HepG2 (cell line): Measurements from ENCODE around the gene METTL27. TPM values are rescaled to one million over a fixed set of nuclear protein-coding genes. Genes with fewer than 3 reads are reported as not detected.

Source experiments
- ATAC-seq: fragments of 200-7000 bp; cut with Tn5 transposase; 3 replicates; pipeline ENCODE4 v1.9.1; 2020; ENCODE audit warnings: mild to moderate bottlenecking, moderate library complexity
- BruUV-seq: library from RNA; stranded (reverse); fragments of 400-500 nt; replicated peaks from 2 replicates; lab custom pipeline; 2021; lab: Mats Ljungman, UMichigan
- CTCF ChIA-PET: fragments of 300-600 bp; formaldehyde crosslinking; extraction: SDS; loops from one replicate; lab custom pipeline; 2021; ENCODE audit warnings: low total read pairs, inconsistent platforms, low intra/inter-chr PET ratio; lab: Yijun Ruan, JAX
- POLR2A ChIA-PET: fragments of 350-600 bp; sonication (Branson Sonifier 250); formaldehyde crosslinking; loops from one replicate; lab custom pipeline; 2020; ENCODE audit warnings: antibody characterized with exemption, inconsistent platforms; lab: Yijun Ruan, JAX
- DNase-seq: peaks from one replicate; pipeline ENCODE4 v3.0.0-alpha.2; 2015; ENCODE audit warnings: low spot score
- FAIRE-seq: peaks from 3 replicates; lab custom pipeline; 2011; peaks lifted over from hg19 to GRCh38; lab: Jason Lieb, UNC
- H2AFZ ChIP-seq: one replicate; pipeline ENCODE4 v1.6.1; 2011; ENCODE audit warnings: low read length, inconsistent platforms
- H3K27ac ChIP-seq: fragments of 300-600 bp; 3 replicates; pipeline ENCODE4 v1.8.0; 2011; ENCODE audit warnings: mixed run types, mild to moderate bottlenecking, mixed read lengths, low read length, inconsistent platforms; ENCODE audit not compliant: insufficient read depth; ENCODE audit errors: extremely low read length
- H3K27me3 ChIP-seq, 2 experiments: fragments of 200-600 bp in 1 of 2; 2 replicates in 1 of 2; 3 replicates in 1 of 2; pipeline versions ENCODE4 v1.6.0 to v1.8.0; 2011; ENCODE audit warnings: low read length in 2 of 2, mild to moderate bottlenecking in 2 of 2, moderate library complexity in 2 of 2, inconsistent platforms in 1 of 2; ENCODE audit not compliant: insufficient read depth in 2 of 2, control insufficient read depth in 1 of 2
- H3K36me3 ChIP-seq, 2 experiments: fragments of 200-600 bp in 1 of 2; replicated peaks in 1 of 2; 2 replicates in 1 of 2; 3 replicates in 1 of 2; pipeline versions ENCODE4 v1.5.1 to v1.8.0; 2011; ENCODE audit warnings: low read length in 2 of 2, inconsistent platforms in 1 of 2; ENCODE audit not compliant: insufficient read depth in 2 of 2, control insufficient read depth in 1 of 2
- H3K4me1 ChIP-seq: 2 replicates; pipeline ENCODE4 v1.5.1; 2012; ENCODE audit warnings: low read length, inconsistent platforms; ENCODE audit not compliant: insufficient read depth
- H3K4me2 ChIP-seq: 2 replicates; pipeline ENCODE4 v1.6.0; 2011; ENCODE audit warnings: low read depth, low read length, inconsistent platforms
- H3K4me3 ChIP-seq, 3 experiments: fragments of 200-600 bp in 1 of 3; sonication (generic), shearing (Covaris generic) in 1 of 3; replicated peaks in 1 of 3; 2 replicates each; pipeline ENCODE4 v1.5.1; 2011 to 2016; ENCODE audit warnings: low read length in 3 of 3, inconsistent platforms in 2 of 3, low read depth in 2 of 3, mild to moderate bottlenecking in 2 of 3, control low read depth in 1 of 3, mixed read lengths in 1 of 3; ENCODE audit not compliant: insufficient read depth in 1 of 3
- H3K79me2 ChIP-seq: one replicate; pipeline ENCODE4 v1.6.1; 2011; ENCODE audit warnings: low read length, inconsistent platforms; ENCODE audit not compliant: insufficient read depth
- H3K9ac ChIP-seq: 2 replicates; pipeline ENCODE4 v1.6.0; 2011; ENCODE audit warnings: mild to moderate bottlenecking, low read depth, low read length, inconsistent platforms; ENCODE audit not compliant: insufficient read depth
- H3K9me3 ChIP-seq: 2 replicates; pipeline ENCODE4 v1.5.1; 2012; ENCODE audit warnings: mild to moderate bottlenecking, low read length
- H4K20me1 ChIP-seq: 2 replicates; pipeline ENCODE4 v1.6.0; 2011; ENCODE audit warnings: inconsistent platforms, mild to moderate bottlenecking, low read length, moderate library complexity; ENCODE audit not compliant: insufficient read depth
- ETV5 ChIP-seq: IDR thresholded peaks from 2 replicates; pipeline ENCODE4 v1.6.1; 2018; ENCODE audit warnings: missing biosample characterization, missing genetic modification reagents, inconsistent platforms, borderline replicate concordance
- HDAC1 ChIP-seq: sonication (generic); formaldehyde crosslinking; IDR thresholded peaks from 2 replicates; pipeline ENCODE4 v1.5.1; 2020; ENCODE audit warnings: mild to moderate bottlenecking, missing genetic modification reagents
- SP2 ChIP-seq: sonication (generic); formaldehyde crosslinking; IDR thresholded peaks from 2 replicates; pipeline ENCODE4 v1.5.1; 2020; ENCODE audit warnings: mild to moderate bottlenecking, missing genetic modification reagents
- ZNF414 ChIP-seq: sonication (generic); formaldehyde crosslinking; IDR thresholded peaks from 2 replicates; pipeline ENCODE4 v1.5.0; 2020; ENCODE audit warnings: missing genetic modification reagents
- ZNF569 ChIP-seq: sonication (generic); formaldehyde crosslinking; IDR thresholded peaks from 2 replicates; pipeline ENCODE4 v1.5.0; 2020; ENCODE audit warnings: mild to moderate bottlenecking, missing genetic modification reagents, moderate library complexity, borderline replicate concordance
- ZNF614 ChIP-seq: IDR thresholded peaks from 2 replicates; pipeline ENCODE4 v1.6.1; 2018; ENCODE audit warnings: missing biosample characterization, missing genetic modification reagents, inconsistent platforms, borderline replicate concordance
- WGBS: methylation state at CpG from one replicate; pipeline ENCODE4 v1.1.6; 2017; ENCODE audit warnings: low lambda C conversion rate; 5-methylcytosine and 5-hydroxymethylcytosine counted together
- in situ Hi-C: cut with HindIII; loops from 2 replicates; pipeline ENCODE4 v1.10.0; 2017; ENCODE audit warnings: low pct_unique_long_range_greater_than_20kb; ENCODE audit not compliant: extremely low pct_ligation_motif_present
- intact Hi-C: fragments of 100-400 bp; cut with micrococcal nuclease; formaldehyde crosslinking; loops from one replicate; pipeline ENCODE4 v1.10.0; 2022; ENCODE audit not compliant: unreplicated experiment
- polyA plus RNA-seq, 8 experiments: library from polyadenylated mRNA; depleted of rRNA in 3 of 8; stranded (reverse) in 7 of 8; unstranded in 1 of 8; fragments of >200 nt; fragmentation: Illumina TruSeq in 4 of 8; extraction: Trizol in 4 of 8; gene quantifications; 2 replicates each; pipeline versions ENCODE4 v1.2.1 to v1.2.3, GENCODE V29; 2011 to 2016; ENCODE audit warnings: low read depth in 4 of 8, missing spikeins in 1 of 8, mixed read lengths in 1 of 8; ENCODE audit not compliant: insufficient read depth in 1 of 8
- total RNA-seq, 5 experiments: library from RNA; depleted of rRNA; stranded (reverse); fragments of >200 nt; fragmentation: Illumina TruSeq; extraction: Trizol; gene quantifications; 2 replicates each; pipeline ENCODE4 v1.2.3, GENCODE V29; 2016; ENCODE audit warnings: low read depth in 1 of 5
- TF ChIP-seq, protein P1 (sequence below): sonication (generic); formaldehyde crosslinking; IDR thresholded peaks from 2 replicates; pipeline ENCODE4 v1.4.0; 2020; ENCODE audit warnings: missing genetic modification reagents, borderline replicate concordance
- TF ChIP-seq, protein P2 (sequence below): sonication (generic); formaldehyde crosslinking; IDR thresholded peaks from 2 replicates; pipeline ENCODE4 v1.4.0; 2020; ENCODE audit warnings: missing genetic modification reagents, borderline replicate concordance

METTL27 gene
- total and polyA plus RNA-seq, 2 of the 13 experiments (the other 11 are each of a cell fraction or from before 2014, with no cell fraction given): 2.0 to 3.0 TPM

- Histone ChIP-seq H3K9me3 (no peaks in the 10 kb centered on the region), H3K79me2 (no peaks in the 10 kb centered on the region), H3K27ac (no peak overlapping the region), H2AFZ (no peak overlapping the region), H3K4me3 (no peak overlapping the region), H3K9ac (no peak overlapping the region), H4K20me1 (no peaks in the 10 kb centered on the region), H3K36me3 (no peaks in the 10 kb centered on the region), H3K27me3 (peaks cover under 1 to 3% of the 10 kb centered on the region in 2 experiments; a peak in 4 of 5 replicates), H3K4me1 (peaks cover 39% of the 10 kb centered on the region), H3K4me2 (no peak overlapping the region)
- intact Hi-C loops: loop anchor here (1.0 kb wide), 1 partner anchor 161 kb away; no protein-coding TSS in a partner anchor
- CTCF ChIA-PET: interaction anchor here (1.6 to 1.7 kb wide), 2 partner anchors 113 to 160 kb away, joined by 12 read pairs; no protein-coding TSS in a partner anchor
- POLR2A ChIA-PET: interaction anchor here (1.0 kb wide), 1 partner anchor 113 kb away, joined by 4 read pairs; no protein-coding TSS in a partner anchor
- WGBS: 0% methylated on average over 1 of the region's 1 CpG
- DNase-seq (no peak), FAIRE-seq (no peak), ATAC-seq (no peak)
- no TSS peak for BruUV-seq
- in situ Hi-C loops: no loop called here
- TF ChIP-seq ZNF414: no peak
- TF ChIP-seq, protein P1, sequence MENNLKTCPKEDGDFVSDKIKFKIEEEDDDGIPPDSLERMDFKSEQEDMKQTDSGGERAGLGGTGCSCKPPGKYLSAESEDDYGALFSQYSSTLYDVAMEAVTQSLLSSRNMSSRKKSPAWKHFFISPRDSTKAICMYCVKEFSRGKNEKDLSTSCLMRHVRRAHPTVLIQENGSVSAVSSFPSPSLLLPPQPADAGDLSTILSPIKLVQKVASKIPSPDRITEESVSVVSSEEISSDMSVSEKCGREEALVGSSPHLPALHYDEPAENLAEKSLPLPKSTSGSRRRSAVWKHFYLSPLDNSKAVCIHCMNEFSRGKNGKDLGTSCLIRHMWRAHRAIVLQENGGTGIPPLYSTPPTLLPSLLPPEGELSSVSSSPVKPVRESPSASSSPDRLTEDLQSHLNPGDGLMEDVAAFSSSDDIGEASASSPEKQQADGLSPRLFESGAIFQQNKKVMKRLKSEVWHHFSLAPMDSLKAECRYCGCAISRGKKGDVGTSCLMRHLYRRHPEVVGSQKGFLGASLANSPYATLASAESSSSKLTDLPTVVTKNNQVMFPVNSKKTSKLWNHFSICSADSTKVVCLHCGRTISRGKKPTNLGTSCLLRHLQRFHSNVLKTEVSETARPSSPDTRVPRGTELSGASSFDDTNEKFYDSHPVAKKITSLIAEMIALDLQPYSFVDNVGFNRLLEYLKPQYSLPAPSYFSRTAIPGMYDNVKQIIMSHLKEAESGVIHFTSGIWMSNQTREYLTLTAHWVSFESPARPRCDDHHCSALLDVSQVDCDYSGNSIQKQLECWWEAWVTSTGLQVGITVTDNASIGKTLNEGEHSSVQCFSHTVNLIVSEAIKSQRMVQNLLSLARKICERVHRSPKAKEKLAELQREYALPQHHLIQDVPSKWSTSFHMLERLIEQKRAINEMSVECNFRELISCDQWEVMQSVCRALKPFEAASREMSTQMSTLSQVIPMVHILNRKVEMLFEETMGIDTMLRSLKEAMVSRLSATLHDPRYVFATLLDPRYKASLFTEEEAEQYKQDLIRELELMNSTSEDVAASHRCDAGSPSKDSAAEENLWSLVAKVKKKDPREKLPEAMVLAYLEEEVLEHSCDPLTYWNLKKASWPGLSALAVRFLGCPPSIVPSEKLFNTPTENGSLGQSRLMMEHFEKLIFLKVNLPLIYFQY (CRISPR knock-in tag): no peak
- no peak for TF ChIP-seq ZNF614 (CRISPR knock-in tag)
- no peak for TF ChIP-seq HDAC1 (CRISPR knock-in tag)
- no peak for TF ChIP-seq SP2 (CRISPR knock-in tag)
- TF ChIP-seq, protein P2, sequence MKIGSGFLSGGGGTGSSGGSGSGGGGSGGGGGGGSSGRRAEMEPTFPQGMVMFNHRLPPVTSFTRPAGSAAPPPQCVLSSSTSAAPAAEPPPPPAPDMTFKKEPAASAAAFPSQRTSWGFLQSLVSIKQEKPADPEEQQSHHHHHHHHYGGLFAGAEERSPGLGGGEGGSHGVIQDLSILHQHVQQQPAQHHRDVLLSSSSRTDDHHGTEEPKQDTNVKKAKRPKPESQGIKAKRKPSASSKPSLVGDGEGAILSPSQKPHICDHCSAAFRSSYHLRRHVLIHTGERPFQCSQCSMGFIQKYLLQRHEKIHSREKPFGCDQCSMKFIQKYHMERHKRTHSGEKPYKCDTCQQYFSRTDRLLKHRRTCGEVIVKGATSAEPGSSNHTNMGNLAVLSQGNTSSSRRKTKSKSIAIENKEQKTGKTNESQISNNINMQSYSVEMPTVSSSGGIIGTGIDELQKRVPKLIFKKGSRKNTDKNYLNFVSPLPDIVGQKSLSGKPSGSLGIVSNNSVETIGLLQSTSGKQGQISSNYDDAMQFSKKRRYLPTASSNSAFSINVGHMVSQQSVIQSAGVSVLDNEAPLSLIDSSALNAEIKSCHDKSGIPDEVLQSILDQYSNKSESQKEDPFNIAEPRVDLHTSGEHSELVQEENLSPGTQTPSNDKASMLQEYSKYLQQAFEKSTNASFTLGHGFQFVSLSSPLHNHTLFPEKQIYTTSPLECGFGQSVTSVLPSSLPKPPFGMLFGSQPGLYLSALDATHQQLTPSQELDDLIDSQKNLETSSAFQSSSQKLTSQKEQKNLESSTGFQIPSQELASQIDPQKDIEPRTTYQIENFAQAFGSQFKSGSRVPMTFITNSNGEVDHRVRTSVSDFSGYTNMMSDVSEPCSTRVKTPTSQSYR (CRISPR knock-in tag): no peak
- TF ChIP-seq ETV5 (CRISPR knock-in tag): no peak
- no peak for TF ChIP-seq ZNF569 (CRISPR knock-in tag)
These were observed 24.1 kb upstream of the METTL27 start for GRCh38 chr7:73866446-73866767.
